HG02852 (cell line): Measurements from ENCODE around the gene CCR5AS.
"Not testable (repeated sequence)": the region's sequence is repeated elsewhere in the genome, so short reads cannot be mapped to it uniquely, and the experiment has no call there.

Source experiments
- ATAC-seq: cut with Tn5 transposase; IDR thresholded peaks from one replicate; pipeline ENCODE4 v1.9.1; 2021; ENCODE audit warnings: mild to moderate bottlenecking, moderate library complexity; ENCODE audit not compliant: unreplicated experiment

CCR5AS gene

GRCh38 chr3:46406788-46407611, at the start of gene CCR5AS, which contains the start of gene CCRL2:
Gene CCR5AS, minus strand, starts transcription at chr3:46407066.
Gene CCRL2, plus strand, starts transcription at chr3:46407259. Its CDS starts 821 bp downstream, at chr3:46408080.
- ATAC-seq, result no peak

DNA sequence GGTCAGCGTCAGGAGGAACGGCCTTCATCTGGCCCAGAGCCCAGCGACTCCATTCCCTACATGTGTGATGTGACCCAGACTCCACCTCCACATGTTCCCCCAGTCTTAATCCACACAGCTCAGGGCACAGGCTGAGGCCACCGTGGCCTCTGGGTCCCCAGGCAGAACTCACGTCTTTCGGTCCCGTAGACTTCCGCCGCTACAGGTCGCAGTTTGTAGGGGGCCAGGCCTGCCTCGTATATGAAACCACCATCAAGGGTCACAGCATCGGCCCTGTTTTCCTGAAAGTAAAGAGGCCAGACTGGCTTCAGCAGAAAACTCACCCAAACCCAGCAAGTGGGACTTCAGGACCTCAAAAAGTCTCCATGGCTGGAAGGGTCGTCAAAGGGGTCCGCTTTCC, 49.3 kb upstream of the CCR5AS start:
- no peak for ATAC-seq

- no peak for ATAC-seq
These were observed 48.6 kb upstream of the CCR5AS start for GRCh38 chr3:46455231-46456115.

DNA sequence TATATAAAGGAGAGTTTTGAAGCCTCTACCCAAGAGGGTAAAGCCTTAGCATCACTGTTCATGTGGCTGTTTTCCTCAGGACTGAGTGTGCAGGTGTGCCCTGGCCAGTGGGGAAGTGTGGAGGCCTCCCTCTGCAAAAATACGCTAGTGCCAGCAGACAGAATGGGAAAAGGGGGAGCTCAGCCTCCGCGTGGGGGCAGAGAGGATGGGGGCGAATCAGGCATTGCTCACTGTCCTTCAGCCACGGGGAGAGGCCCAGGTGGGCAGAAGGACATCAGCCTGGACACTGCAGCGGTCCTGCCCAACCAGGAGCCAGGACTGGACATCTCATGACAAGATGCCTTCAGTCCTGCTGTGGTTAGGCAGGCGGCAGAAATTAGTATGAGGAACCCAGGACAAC, 47.7 kb upstream of the CCR5AS start:
- no peak for ATAC-seq

GRCh38 chr3:46454209-46454595, 47.3 kb upstream of the CCR5AS start:
- no peak for ATAC-seq

GRCh38 chr3:46453526-46454208, 46.8 kb upstream of the CCR5AS start:
- ATAC-seq, result no peak

GRCh38 chr3:46449755-46450552, 43.1 kb upstream of the CCR5AS start:
- no peak for ATAC-seq

GRCh38 chr3:46448721-46449120, 41.9 kb upstream of the CCR5AS start:
- ATAC-seq, result no peak

- no peak for ATAC-seq
These were observed 40.5 kb upstream of the CCR5AS start for GRCh38 chr3:46447228-46447985.

- ATAC-seq, result no peak
These were observed 36.0 kb upstream of the CCR5AS start for GRCh38 chr3:46442576-46443530.

- peak; percentile 77 for ATAC-seq
These were observed 33.8 kb upstream of the CCR5AS start for GRCh38 chr3:46440531-46441294.

- no peak for ATAC-seq
These were observed 32.0 kb upstream of the CCR5AS start for GRCh38 chr3:46438831-46439230.

GRCh38 chr3:46435081-46435726, 28.3 kb upstream of the CCR5AS start:
- no peak for ATAC-seq

DNA sequence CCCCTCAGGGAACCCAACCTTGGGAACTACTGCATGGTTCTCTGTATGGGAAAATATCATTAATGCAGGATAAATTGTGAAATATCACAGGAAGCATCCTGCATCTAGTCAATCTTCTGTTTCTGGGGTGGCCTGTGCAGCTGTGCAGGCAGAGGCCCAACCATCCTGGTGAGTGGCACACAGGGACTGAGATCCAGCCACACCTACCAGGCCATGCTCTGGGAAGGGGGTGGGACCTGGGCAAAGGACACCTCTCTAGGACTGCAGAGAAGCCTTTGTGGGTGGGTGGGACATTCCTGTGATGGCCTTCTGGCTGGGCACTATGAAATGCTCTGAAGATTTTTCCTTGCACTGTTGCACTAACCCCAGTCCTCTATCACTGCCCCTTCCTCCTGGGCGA, 27.0 kb upstream of the CCR5AS start:
- ATAC-seq, result no peak

- not testable (repeated sequence) for ATAC-seq
These were observed 26.3 kb upstream of the CCR5AS start for GRCh38 chr3:46433118-46433517.

DNA sequence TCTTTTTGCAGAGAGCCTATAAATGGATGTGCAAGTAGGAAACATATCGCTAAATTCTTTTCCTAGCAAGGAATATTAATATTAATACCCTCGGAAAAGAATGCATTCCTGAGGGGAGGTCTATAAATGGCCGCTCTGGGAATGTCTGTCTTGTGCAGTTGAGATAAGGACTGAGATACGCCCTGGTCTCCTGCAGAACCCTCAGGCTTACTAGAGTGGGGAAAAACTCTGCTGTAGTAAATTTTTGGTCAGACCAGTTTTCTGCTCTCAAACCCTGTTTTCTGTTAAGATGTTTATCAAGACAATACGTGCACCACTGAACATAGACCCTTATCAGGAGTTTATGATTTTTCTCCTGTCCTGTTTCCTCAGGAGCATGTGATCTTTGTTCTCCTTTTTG, 25.0 kb upstream of the CCR5AS start:
- not testable (repeated sequence) for ATAC-seq

DNA sequence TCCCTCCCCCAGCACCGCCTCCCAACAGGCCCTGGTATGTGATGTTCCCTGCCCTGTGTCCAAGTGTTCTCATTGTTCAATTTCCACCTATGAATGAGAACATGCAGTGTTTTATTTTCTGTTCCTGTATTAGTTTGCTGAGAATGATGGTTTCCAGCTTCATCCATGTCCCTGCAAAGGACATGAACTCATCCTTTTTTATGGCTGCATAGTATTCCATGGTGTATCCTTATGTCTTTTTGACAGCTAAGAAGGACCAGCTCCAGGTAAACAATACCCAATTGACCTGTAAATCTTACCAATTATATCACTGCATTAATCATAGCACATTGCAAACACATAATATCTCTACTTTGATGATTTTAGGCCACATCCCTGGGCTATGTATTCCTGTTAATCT, 24.0 kb upstream of the CCR5AS start:
- ATAC-seq, result not testable (repeated sequence)
